K562 (cell line): ENCODE data around the gene MPDU1. TPM values are rescaled to one million over a fixed set of nuclear protein-coding genes. Genes with fewer than 3 reads are reported as not detected.

Experiments used
- ATAC-seq: fragments of 200-7000 bp; cut with Tn5 transposase; 3 replicates; pipeline ENCODE4 v1.9.1; 2020; ENCODE audit warnings: moderate library complexity
- BruUV-seq: library from RNA; stranded (reverse); fragments of 400-500 nt; replicated peaks from 2 replicates; lab custom pipeline; 2021; lab: Mats Ljungman, UMichigan
- CTCF ChIA-PET: fragments of 300-600 bp; formaldehyde crosslinking; extraction: SDS; loops from one replicate; lab custom pipeline; 2021; ENCODE audit warnings: low intra/inter-chr PET ratio; lab: Yijun Ruan, JAX
- POLR2A ChIA-PET: fragments of 300-600, 350-650 bp; sonication (Branson Sonifier 250); formaldehyde crosslinking; extraction: SDS; loops from one replicate; lab custom pipeline; 2021; ENCODE audit warnings: antibody characterized with exemption, inconsistent platforms; lab: Yijun Ruan, JAX
- DNase-seq, 4 experiments: peaks; one replicate each; pipeline versions ENCODE4 v3.0.0 to v3.0.0-alpha.2; 2011 to 2018; ENCODE audit warnings: low spot score in 3 of 4, mixed read lengths in 3 of 4; ENCODE audit errors: extremely low read depth in 1 of 4
- FAIRE-seq: peaks from 2 replicates; lab custom pipeline; 2011; peaks lifted over from hg19 to GRCh38; lab: Jason Lieb, UNC
- H2AFZ ChIP-seq: 2 replicates; pipeline ENCODE4 v1.6.0; 2011; ENCODE audit warnings: low read depth, low read length, control low read depth, inconsistent platforms
- H3K27ac ChIP-seq: fragments of 200-600 bp; 3 replicates; pipeline ENCODE4 v1.8.0; 2011; ENCODE audit warnings: low read depth, mild to moderate bottlenecking, control low read depth, inconsistent platforms, low read length, moderate library complexity, mixed read lengths; ENCODE audit errors: extremely low read depth
- H3K27me3 ChIP-seq, 2 experiments: fragments of 300-600 bp in 1 of 2; 2 replicates in 1 of 2; 3 replicates in 1 of 2; pipeline versions ENCODE4 v1.6.0 to v1.8.0; 2011; ENCODE audit warnings: inconsistent platforms in 2 of 2, low read length in 2 of 2, mild to moderate bottlenecking in 1 of 2, mixed read lengths in 1 of 2, moderate library complexity in 1 of 2; ENCODE audit not compliant: control insufficient read depth in 2 of 2, insufficient read depth in 2 of 2
- H3K36me3 ChIP-seq: fragments of 300-600 bp; 3 replicates; pipeline ENCODE4 v1.8.0; 2011; ENCODE audit warnings: mild to moderate bottlenecking, low read length, inconsistent platforms; ENCODE audit not compliant: control insufficient read depth, insufficient read depth
- H3K4me1 ChIP-seq, 2 experiments: fragments of 200-600 bp in 1 of 2; replicated peaks in 1 of 2; 2 replicates in 1 of 2; 3 replicates in 1 of 2; pipeline versions ENCODE4 v1.5.1 to v1.8.0; 2011; ENCODE audit warnings: inconsistent platforms in 2 of 2, low read length in 2 of 2, mild to moderate bottlenecking in 1 of 2, mixed read lengths in 1 of 2, moderate library complexity in 1 of 2; ENCODE audit not compliant: control insufficient read depth in 2 of 2, insufficient read depth in 2 of 2
- H3K4me2 ChIP-seq: 2 replicates; pipeline ENCODE4 v1.6.1; 2011; ENCODE audit warnings: low read length, control low read depth, inconsistent platforms, mixed read lengths; ENCODE audit not compliant: insufficient read depth
- H3K4me3 ChIP-seq: fragments of 200-600 bp; sonication (generic), shearing (Covaris generic); 2 replicates; pipeline ENCODE4 v1.5.1; 2016; ENCODE audit warnings: control low read depth, inconsistent platforms
- H3K79me2 ChIP-seq: fragments of 200-600 bp; 3 replicates; pipeline ENCODE4 v1.8.0; 2011; ENCODE audit warnings: low read length, inconsistent platforms; ENCODE audit not compliant: control insufficient read depth, insufficient read depth
- H3K9ac ChIP-seq, 2 experiments: 2 replicates each; pipeline versions ENCODE4 v1.6.0 to v1.6.1; 2011; ENCODE audit warnings: low read depth in 2 of 2, low read length in 2 of 2, control low read depth in 1 of 2, inconsistent platforms in 1 of 2, mild to moderate bottlenecking in 1 of 2, mixed read lengths in 1 of 2; ENCODE audit not compliant: insufficient read depth in 1 of 2
- H3K9me1 ChIP-seq: one replicate; pipeline ENCODE4 v1.6.0; 2011; ENCODE audit warnings: inconsistent platforms, mild to moderate bottlenecking, low read length, moderate library complexity; ENCODE audit not compliant: control insufficient read depth, insufficient read depth
- H3K9me3 ChIP-seq: replicated peaks from 2 replicates; pipeline ENCODE4 v1.5.1; 2011; ENCODE audit warnings: low read depth, low read length, inconsistent platforms; ENCODE audit not compliant: control insufficient read depth, insufficient read depth
- H4K20me1 ChIP-seq: replicated peaks from 2 replicates; pipeline ENCODE4 v1.6.1; 2011; ENCODE audit warnings: low read length, inconsistent platforms, mixed read lengths; ENCODE audit not compliant: control insufficient read depth, insufficient read depth
- CBFB ChIP-seq: sonication (generic); formaldehyde crosslinking; IDR thresholded peaks from 2 replicates; pipeline ENCODE4 v1.4.0; 2020; ENCODE audit warnings: mild to moderate bottlenecking, missing genetic modification reagents
- FOXK1 ChIP-seq: sonication (generic); formaldehyde crosslinking; IDR thresholded peaks from 2 replicates; pipeline ENCODE4 v1.8.0; 2022; ENCODE audit warnings: missing genetic modification reagents, mild to moderate bottlenecking, borderline replicate concordance
- KLF13 ChIP-seq: fragments of 450-650 bp; IDR thresholded peaks from 2 replicates; pipeline ENCODE4 v1.6.1; 2016; ENCODE audit warnings: missing genetic modification characterization, low read depth, mild to moderate bottlenecking, missing compliant biosample characterization, moderate library complexity, borderline replicate concordance
- TARDBP ChIP-seq: fragments of 450-650 bp; IDR thresholded peaks from 2 replicates; pipeline ENCODE4 v1.6.1; 2016
- TFAM ChIP-seq: fragments of 250-450 bp; sonication (Bioruptor Pico); conservative IDR thresholded peaks from 2 replicates; pipeline ENCODE4 v1.5.0; 2021; ENCODE audit warnings: mild to moderate bottlenecking, moderate library complexity
- ZNF174 ChIP-seq: fragments of 250-450 bp; sonication (Bioruptor Pico); IDR thresholded peaks from 2 replicates; pipeline ENCODE4 v1.4.0; 2020; ENCODE audit warnings: mild to moderate bottlenecking
- ZNF444 ChIP-seq: fragments of 250-450 bp; sonication (Bioruptor Pico); IDR thresholded peaks from 2 replicates; pipeline ENCODE4 v1.4.0; 2020; ENCODE audit warnings: mild to moderate bottlenecking, moderate library complexity
- WGBS: fragments of 100-300 bp; shearing (Covaris generic); methylation state at CpG from one replicate; pipeline ENCODE4 v1.1.6; 2016; ENCODE audit warnings: low coverage, mixed read lengths; ENCODE audit not compliant: insufficient coverage; ENCODE audit errors: missing lambda C conversion rate; 5-methylcytosine and 5-hydroxymethylcytosine counted together
- in situ Hi-C: fragments of 300-500 bp; cut with MboI; formaldehyde crosslinking; loops from 4 replicates; pipeline ENCODE4 v1.15.0; 2018; ENCODE audit warnings: inconsistent platforms, mixed read lengths
- intact Hi-C: fragments of 100-400 bp; cut with micrococcal nuclease; formaldehyde crosslinking; loops from 2 replicates; pipeline ENCODE4 v1.14.2; 2022
- polyA plus RNA-seq, 8 experiments: library from polyadenylated mRNA; depleted of rRNA in 4 of 8; stranded (reverse) in 5 of 8; unstranded in 3 of 8; fragments of >200 nt; fragmentation: Nextera tagmentation in 2 of 8; fragmentation: Illumina TruSeq in 1 of 8; extraction: Ambion mirVana in 2 of 8; extraction: Trizol in 1 of 8; gene quantifications; 2 replicates each; pipeline versions ENCODE4 v1.2.1 to v1.2.3, GENCODE V29; 2011 to 2014; ENCODE audit warnings: inconsistent platforms in 1 of 8, missing spikeins in 1 of 8
- total RNA-seq, 7 experiments: library from RNA; depleted of rRNA in 6 of 7; stranded (reverse); fragments of >200 nt in 6 of 7; fragmentation: Illumina TruSeq in 2 of 7; extraction: Trizol in 2 of 7; gene quantifications; 2 replicates each; pipeline versions ENCODE4 v1.2.1 to v1.2.3, GENCODE V29; 2011 to 2021; ENCODE audit warnings: low replicate concordance in 1 of 7
- TF ChIP-seq, protein P1 (sequence below): fragments of 250-450 bp; sonication (Bioruptor Pico); IDR thresholded peaks from 2 replicates; pipeline ENCODE4 v1.4.0; 2020; ENCODE audit warnings: mild to moderate bottlenecking, moderate library complexity
- TF ChIP-seq, protein P2 (sequence below): fragments of 450-650 bp; conservative IDR thresholded peaks from 2 replicates; pipeline ENCODE4 v1.6.1; 2016; ENCODE audit warnings: missing genetic modification characterization, low read depth, mild to moderate bottlenecking, control low read depth, missing compliant biosample characterization
- TF ChIP-seq, protein P3 (sequence below): IDR thresholded peaks from 2 replicates; pipeline ENCODE4 v1.6.1; 2011; ENCODE audit warnings: borderline replicate concordance, low read depth, mild to moderate bottlenecking, moderate library complexity, low read length; ENCODE audit not compliant: insufficient read depth, poor library complexity, severe bottlenecking

MPDU1 gene
- total and polyA plus RNA-seq, 9 of the 15 experiments (the other 6 are each of a cell fraction or from before 2014, with no cell fraction given) = 4.9 to 179 (median 77.1) TPM

- TF ChIP-seq, protein P1, sequence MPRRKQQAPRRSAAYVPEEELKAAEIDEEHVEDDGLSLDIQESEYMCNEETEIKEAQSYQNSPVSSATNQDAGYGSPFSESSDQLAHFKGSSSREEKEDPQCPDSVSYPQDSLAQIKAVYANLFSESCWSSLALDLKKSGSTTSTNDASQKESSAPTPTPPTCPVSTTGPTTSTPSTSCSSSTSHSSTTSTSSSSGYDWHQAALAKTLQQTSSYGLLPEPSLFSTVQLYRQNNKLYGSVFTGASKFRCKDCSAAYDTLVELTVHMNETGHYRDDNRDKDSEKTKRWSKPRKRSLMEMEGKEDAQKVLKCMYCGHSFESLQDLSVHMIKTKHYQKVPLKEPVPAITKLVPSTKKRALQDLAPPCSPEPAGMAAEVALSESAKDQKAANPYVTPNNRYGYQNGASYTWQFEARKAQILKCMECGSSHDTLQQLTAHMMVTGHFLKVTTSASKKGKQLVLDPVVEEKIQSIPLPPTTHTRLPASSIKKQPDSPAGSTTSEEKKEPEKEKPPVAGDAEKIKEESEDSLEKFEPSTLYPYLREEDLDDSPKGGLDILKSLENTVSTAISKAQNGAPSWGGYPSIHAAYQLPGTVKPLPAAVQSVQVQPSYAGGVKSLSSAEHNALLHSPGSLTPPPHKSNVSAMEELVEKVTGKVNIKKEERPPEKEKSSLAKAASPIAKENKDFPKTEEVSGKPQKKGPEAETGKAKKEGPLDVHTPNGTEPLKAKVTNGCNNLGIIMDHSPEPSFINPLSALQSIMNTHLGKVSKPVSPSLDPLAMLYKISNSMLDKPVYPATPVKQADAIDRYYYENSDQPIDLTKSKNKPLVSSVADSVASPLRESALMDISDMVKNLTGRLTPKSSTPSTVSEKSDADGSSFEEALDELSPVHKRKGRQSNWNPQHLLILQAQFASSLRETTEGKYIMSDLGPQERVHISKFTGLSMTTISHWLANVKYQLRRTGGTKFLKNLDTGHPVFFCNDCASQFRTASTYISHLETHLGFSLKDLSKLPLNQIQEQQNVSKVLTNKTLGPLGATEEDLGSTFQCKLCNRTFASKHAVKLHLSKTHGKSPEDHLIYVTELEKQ (CRISPR knock-in tag) = no peak
- TF ChIP-seq TARDBP = no peak
- no peak for TF ChIP-seq TFAM
- no peak for TF ChIP-seq ZNF444
- TF ChIP-seq, all 486 proteins: peak for 0
Observed at GRCh38 chr17:7551396-7551795, 32.3 kb upstream of the MPDU1 start (continued).

DNA sequence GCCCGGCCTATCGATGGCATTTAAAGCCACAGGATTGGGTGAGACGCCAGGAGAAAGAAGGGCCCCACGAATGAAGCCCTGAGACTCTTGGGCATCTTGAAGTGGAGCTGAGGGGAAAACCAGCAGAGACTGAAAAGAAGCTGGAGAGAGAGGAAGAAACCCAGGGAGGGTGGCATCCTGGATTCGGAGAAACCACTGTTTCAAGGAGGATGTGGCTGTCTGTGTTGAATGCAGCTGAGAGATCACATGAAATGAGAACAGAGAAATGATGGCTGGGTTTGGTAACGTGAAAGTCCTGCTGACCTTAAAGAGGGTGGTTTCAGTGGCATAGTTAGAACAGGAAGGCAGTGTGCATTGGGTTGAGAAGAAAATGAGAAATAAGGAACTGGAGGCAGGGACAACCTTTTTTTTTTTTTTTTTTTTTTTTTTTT lies 31.0 kb upstream of the MPDU1 start:
- BruUV-seq = no TSS peak
- H3K27me3 ChIP-seq = no peaks in the 10 kb centered on the region
- H3K9ac ChIP-seq = no peak overlapping the region
- CTCF ChIA-PET = no interaction called here
- no peak overlapping the region for H3K27ac ChIP-seq
- no peak overlapping the region for H3K4me3 ChIP-seq
- peaks cover 8 to 33% of the 10 kb centered on the region in 2 experiments; a peak in 4 of 5 replicates for H3K4me1 ChIP-seq
- no peak overlapping the region for H2AFZ ChIP-seq
- H3K9me1 ChIP-seq = no peaks in the 10 kb centered on the region
- no peaks in the 10 kb centered on the region for H3K36me3 ChIP-seq
- H4K20me1 ChIP-seq = no peaks in the 10 kb centered on the region
- POLR2A ChIA-PET = no interaction called here
- ATAC-seq = no peak
- H3K9me3 ChIP-seq = no peaks in the 10 kb centered on the region
- no peak for DNase-seq
- FAIRE-seq = no peak
- intact Hi-C loops = no loop called here
- in situ Hi-C loops = loop anchor here (10.0 to 25.0 kb wide), 2 partner anchors 198 to 515 kb away; partner anchors contain the start of genes KCTD11, SLC16A11, SLC16A13 and TMEM95
- TF ChIP-seq, protein P2, sequence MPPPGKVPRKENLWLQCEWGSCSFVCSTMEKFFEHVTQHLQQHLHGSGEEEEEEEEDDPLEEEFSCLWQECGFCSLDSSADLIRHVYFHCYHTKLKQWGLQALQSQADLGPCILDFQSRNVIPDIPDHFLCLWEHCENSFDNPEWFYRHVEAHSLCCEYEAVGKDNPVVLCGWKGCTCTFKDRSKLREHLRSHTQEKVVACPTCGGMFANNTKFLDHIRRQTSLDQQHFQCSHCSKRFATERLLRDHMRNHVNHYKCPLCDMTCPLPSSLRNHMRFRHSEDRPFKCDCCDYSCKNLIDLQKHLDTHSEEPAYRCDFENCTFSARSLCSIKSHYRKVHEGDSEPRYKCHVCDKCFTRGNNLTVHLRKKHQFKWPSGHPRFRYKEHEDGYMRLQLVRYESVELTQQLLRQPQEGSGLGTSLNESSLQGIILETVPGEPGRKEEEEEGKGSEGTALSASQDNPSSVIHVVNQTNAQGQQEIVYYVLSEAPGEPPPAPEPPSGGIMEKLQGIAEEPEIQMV (tag) = no peak
- no peak for TF ChIP-seq ZNF174
- no peak for TF ChIP-seq KLF13 (tag)
- TF ChIP-seq, protein P3, sequence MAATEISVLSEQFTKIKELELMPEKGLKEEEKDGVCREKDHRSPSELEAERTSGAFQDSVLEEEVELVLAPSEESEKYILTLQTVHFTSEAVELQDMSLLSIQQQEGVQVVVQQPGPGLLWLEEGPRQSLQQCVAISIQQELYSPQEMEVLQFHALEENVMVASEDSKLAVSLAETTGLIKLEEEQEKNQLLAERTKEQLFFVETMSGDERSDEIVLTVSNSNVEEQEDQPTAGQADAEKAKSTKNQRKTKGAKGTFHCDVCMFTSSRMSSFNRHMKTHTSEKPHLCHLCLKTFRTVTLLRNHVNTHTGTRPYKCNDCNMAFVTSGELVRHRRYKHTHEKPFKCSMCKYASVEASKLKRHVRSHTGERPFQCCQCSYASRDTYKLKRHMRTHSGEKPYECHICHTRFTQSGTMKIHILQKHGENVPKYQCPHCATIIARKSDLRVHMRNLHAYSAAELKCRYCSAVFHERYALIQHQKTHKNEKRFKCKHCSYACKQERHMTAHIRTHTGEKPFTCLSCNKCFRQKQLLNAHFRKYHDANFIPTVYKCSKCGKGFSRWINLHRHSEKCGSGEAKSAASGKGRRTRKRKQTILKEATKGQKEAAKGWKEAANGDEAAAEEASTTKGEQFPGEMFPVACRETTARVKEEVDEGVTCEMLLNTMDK = no peak
- no peak for TF ChIP-seq FOXK1
- TF ChIP-seq CBFB (CRISPR knock-in tag) = no peak
- H3K4me2 ChIP-seq = no peak overlapping the region
- WGBS = 80% methylated on average over 1 of the region's 6 CpGs
- no peaks in the 10 kb centered on the region for H3K79me2 ChIP-seq
